ES-I3 (cell line): ENCODE measurements around the gene NRIP2.

Source experiments
- H3K36me3 ChIP-seq: 2 replicates; pipeline ENCODE4 v1.6.1; 2013; ENCODE audit warnings: mild to moderate bottlenecking, low read length, control low read depth, moderate library complexity; ENCODE audit not compliant: insufficient read depth
- H3K4me1 ChIP-seq: 2 replicates; pipeline ENCODE4 v1.6.1; 2013; ENCODE audit warnings: mild to moderate bottlenecking, control low read depth, low read length; ENCODE audit not compliant: insufficient read depth
- H3K9ac ChIP-seq: 2 replicates; pipeline ENCODE4 v1.6.1; 2013; ENCODE audit warnings: low read depth, mild to moderate bottlenecking, low read length, moderate library complexity
- H3K9me3 ChIP-seq: 2 replicates; pipeline ENCODE4 v1.6.1; 2013; ENCODE audit warnings: mild to moderate bottlenecking, low read length, moderate library complexity; ENCODE audit not compliant: control insufficient read depth, insufficient read depth

The NRIP2 gene

GRCh38 chr12:2833327-2833726 lies 1.5 kb downstream of the NRIP2 start:
- H3K36me3 ChIP-seq = no peaks in the 10 kb centered on the region
- no peak overlapping the region for H3K9ac ChIP-seq
- H3K9me3 ChIP-seq = no peaks in the 10 kb centered on the region

GRCh38 chr12:2832550-2833127 lies 2.2 kb downstream of the NRIP2 start:
- Histone ChIP-seq H3K36me3 (no peaks in the 10 kb centered on the region), H3K9me3 (no peaks in the 10 kb centered on the region), H3K4me1 (peaks cover 15% of the 10 kb centered on the region; the same call in 1 of the 2 replicates), H3K9ac (no peak overlapping the region)

More at GRCh38 chr12:2833327-2833726, 1.5 kb downstream of the NRIP2 start:
- H3K4me1 ChIP-seq = peaks cover 15% of the 10 kb centered on the region; the same call in 1 of the 2 replicates

- peaks cover 9% of the 10 kb centered on the region for H3K36me3 ChIP-seq
- H3K9me3 ChIP-seq = no peaks in the 10 kb centered on the region
- H3K9ac ChIP-seq = no peak overlapping the region
- peaks cover 25% of the 10 kb centered on the region for H3K4me1 ChIP-seq
Measured at GRCh38 chr12:2829275-2829674, 5.6 kb downstream of the NRIP2 start.

GRCh38 chr12:2826721-2827515 lies 7.9 kb downstream of the NRIP2 start:
- Histone ChIP-seq H3K4me1 (peaks cover 22% of the 10 kb centered on the region), H3K9me3 (no peaks in the 10 kb centered on the region), H3K36me3 (peaks cover 25% of the 10 kb centered on the region), H3K9ac (no peak overlapping the region)

- H3K9me3 ChIP-seq = no peaks in the 10 kb centered on the region
- H3K36me3 ChIP-seq = peaks cover 25% of the 10 kb centered on the region
- H3K9ac ChIP-seq = no peak overlapping the region
- H3K4me1 ChIP-seq = peaks cover 22% of the 10 kb centered on the region
Measured at GRCh38 chr12:2826036-2826435, 8.8 kb downstream of the NRIP2 start.

- Histone ChIP-seq H3K9me3 (no peaks in the 10 kb centered on the region), H3K4me1 (peaks cover 22% of the 10 kb centered on the region), H3K36me3 (peaks cover 25% of the 10 kb centered on the region), H3K9ac (no peak overlapping the region)
Measured at GRCh38 chr12:2825132-2825531, 9.7 kb downstream of the NRIP2 start.

GRCh38 chr12:2824541-2824940 lies 10.3 kb downstream of the NRIP2 start:
- Histone ChIP-seq H3K9ac (no peak overlapping the region), H3K4me1 (peaks cover 22% of the 10 kb centered on the region), H3K9me3 (no peaks in the 10 kb centered on the region), H3K36me3 (peaks cover 25% of the 10 kb centered on the region)

- no peaks in the 10 kb centered on the region for H3K9me3 ChIP-seq
- H3K4me1 ChIP-seq = peaks cover 22% of the 10 kb centered on the region
- H3K36me3 ChIP-seq = peaks cover 25% of the 10 kb centered on the region
- H3K9ac ChIP-seq = no peak overlapping the region
Measured at GRCh38 chr12:2823483-2823882, 11.4 kb downstream of the NRIP2 start.

GRCh38 chr12:2820432-2820831 lies 14.4 kb downstream of the NRIP2 start:
- peaks cover 24% of the 10 kb centered on the region for H3K36me3 ChIP-seq
- peaks cover 13% of the 10 kb centered on the region for H3K4me1 ChIP-seq
- no peak overlapping the region for H3K9ac ChIP-seq

GRCh38 chr12:2819810-2820209 lies 15.0 kb downstream of the NRIP2 start:
- Histone ChIP-seq H3K9ac (no peak overlapping the region), H3K36me3 (peaks cover 24% of the 10 kb centered on the region), H3K9me3 (no peaks in the 10 kb centered on the region)

More at GRCh38 chr12:2820432-2820831, 14.4 kb downstream of the NRIP2 start:
- H3K9me3 ChIP-seq = no peaks in the 10 kb centered on the region

GRCh38 chr12:2813214-2814185 lies 21.3 kb downstream of the NRIP2 start:
- H3K36me3 ChIP-seq = peaks cover 6% of the 10 kb centered on the region
- H3K9me3 ChIP-seq = no peaks in the 10 kb centered on the region
- peak overlapping the region; percentile 95 for H3K9ac ChIP-seq

More at GRCh38 chr12:2819810-2820209, 15.0 kb downstream of the NRIP2 start:
- peaks cover 8% of the 10 kb centered on the region; the same call in 1 of the 2 replicates for H3K4me1 ChIP-seq

GRCh38 chr12:2812290-2813213 lies 22.3 kb downstream of the NRIP2 start, which contains the start of gene ITFG2:
Gene ITFG2 (plus strand): TSS chr12:2812668. CDS start chr12:2812761, 93 bp downstream.
- H3K36me3 ChIP-seq = peaks cover 2% of the 10 kb centered on the region; the same call in 1 of the 2 replicates
- H3K4me1 ChIP-seq = no peaks in the 10 kb centered on the region
- H3K9ac ChIP-seq = peak within 1 kb of the TSS; percentile 95
- H3K9me3 ChIP-seq = no peaks in the 10 kb centered on the region

More at GRCh38 chr12:2813214-2814185, 21.3 kb downstream of the NRIP2 start:
- no peaks in the 10 kb centered on the region for H3K4me1 ChIP-seq

GRCh38 chr12:2811801-2812200 lies 23.0 kb downstream of the NRIP2 start:
- Histone ChIP-seq H3K4me1 (no peaks in the 10 kb centered on the region), H3K36me3 (peaks cover 4% of the 10 kb centered on the region; the same call in 1 of the 2 replicates), H3K9ac (no peak overlapping the region), H3K9me3 (no peaks in the 10 kb centered on the region)
